Vagina (tissue), 2 donors: Measurements from ENCODE around the gene SNX24. TPM values are rescaled to one million over a fixed set of nuclear protein-coding genes. Genes with fewer than 3 reads are reported as not detected.

ENCODE experiments used
- DNase-seq, 2 donors: peaks; one replicate each; pipeline ENCODE4 v3.0.0-alpha.2; 2017; ENCODE audit errors: extremely low spot score in 2 of 2
- H3K27ac ChIP-seq: fragments of 200-600 bp; sonication (generic); one replicate; pipeline ENCODE4 v1.5.1; 2019
- H3K27me3 ChIP-seq: fragments of 200-600 bp; sonication (generic); one replicate; pipeline ENCODE4 v1.5.1; 2019
- H3K36me3 ChIP-seq, 2 donors: fragments of 200-600 bp; sonication (generic); one replicate each; pipeline ENCODE4 v1.5.1; 2017 to 2019
- H3K4me1 ChIP-seq: fragments of 200-600 bp; sonication (generic); one replicate; pipeline ENCODE4 v1.5.1; 2019
- H3K4me3 ChIP-seq, 2 donors: fragments of 200-600 bp; sonication (generic); 1 replicate in 1 of 2; 2 replicates in 1 of 2; pipeline ENCODE4 v1.5.1; 2016 to 2019
- H3K9me3 ChIP-seq: fragments of 200-600 bp; sonication (generic); one replicate; pipeline ENCODE4 v1.5.1; 2019
- POLR2A ChIP-seq, 2 donors: fragments of 450-650 bp; IDR thresholded peaks; one replicate each; pipeline ENCODE4 v1.6.1; 2017; ENCODE audit warnings: antibody characterized with exemption in 2 of 2, mild to moderate bottlenecking in 2 of 2, moderate library complexity in 2 of 2
- POLR2AphosphoS5 ChIP-seq, 2 donors: sonication (generic); formaldehyde crosslinking; IDR thresholded peaks; one replicate each; pipeline ENCODE4 v1.9.0; 2017; ENCODE audit warnings: antibody characterized with exemption in 2 of 2, mild to moderate bottlenecking in 2 of 2, low read depth in 1 of 2; ENCODE audit not compliant: insufficient read depth in 1 of 2
- intact Hi-C: fragments of 100-400 bp; cut with DNase I; formaldehyde crosslinking; loops from one replicate; pipeline ENCODE4 v1.15.1; 2023
- total RNA-seq: library from RNA; depleted of rRNA; stranded (reverse); fragments of >200 nt; gene quantifications from one replicate; pipeline ENCODE4 v1.2.3, GENCODE V29; 2016
- TF ChIP-seq, protein P1 (sequence below), 3 experiments: fragments of 450-650 bp in 2 of 3; fragments of 200-600 bp in 1 of 3; sonication (generic) in 1 of 3; IDR thresholded peaks; one replicate each; pipeline ENCODE4 v1.5.1; 2017 to 2019; ENCODE audit warnings: antibody characterized with exemption in 3 of 3, mild to moderate bottlenecking in 2 of 3, moderate library complexity in 2 of 3

The SNX24 gene
- total RNA-seq, 1 donor from 2014 or later, result 19.4 TPM

- no peak for DNase-seq
- no peaks in the 10 kb centered on the region for H3K9me3 ChIP-seq
- H3K4me3 ChIP-seq, result no peak overlapping the region
- intact Hi-C loops, result no loop called here
- TF ChIP-seq, protein P1, sequence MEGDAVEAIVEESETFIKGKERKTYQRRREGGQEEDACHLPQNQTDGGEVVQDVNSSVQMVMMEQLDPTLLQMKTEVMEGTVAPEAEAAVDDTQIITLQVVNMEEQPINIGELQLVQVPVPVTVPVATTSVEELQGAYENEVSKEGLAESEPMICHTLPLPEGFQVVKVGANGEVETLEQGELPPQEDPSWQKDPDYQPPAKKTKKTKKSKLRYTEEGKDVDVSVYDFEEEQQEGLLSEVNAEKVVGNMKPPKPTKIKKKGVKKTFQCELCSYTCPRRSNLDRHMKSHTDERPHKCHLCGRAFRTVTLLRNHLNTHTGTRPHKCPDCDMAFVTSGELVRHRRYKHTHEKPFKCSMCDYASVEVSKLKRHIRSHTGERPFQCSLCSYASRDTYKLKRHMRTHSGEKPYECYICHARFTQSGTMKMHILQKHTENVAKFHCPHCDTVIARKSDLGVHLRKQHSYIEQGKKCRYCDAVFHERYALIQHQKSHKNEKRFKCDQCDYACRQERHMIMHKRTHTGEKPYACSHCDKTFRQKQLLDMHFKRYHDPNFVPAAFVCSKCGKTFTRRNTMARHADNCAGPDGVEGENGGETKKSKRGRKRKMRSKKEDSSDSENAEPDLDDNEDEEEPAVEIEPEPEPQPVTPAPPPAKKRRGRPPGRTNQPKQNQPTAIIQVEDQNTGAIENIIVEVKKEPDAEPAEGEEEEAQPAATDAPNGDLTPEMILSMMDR (IDR thresholded peaks at IDR 0.05), result no peak
- no peak for TF ChIP-seq POLR2A (IDR thresholded peaks at IDR 0.05)
- TF ChIP-seq POLR2AphosphoS5 (IDR thresholded peaks at IDR 0.05; ENCODE audit: insufficient read depth in 1 of 2, low read depth in 1 of 2), result no peak
- no peaks in the 10 kb centered on the region for H3K27me3 ChIP-seq
- H3K36me3 ChIP-seq, result no peaks in the 10 kb centered on the region
- no peak overlapping the region for H3K27ac ChIP-seq
- H3K4me1 ChIP-seq, result no peaks in the 10 kb centered on the region
These were observed 166.9 kb downstream of the SNX24 start for GRCh38 chr5:123012321-123012720.

DNA sequence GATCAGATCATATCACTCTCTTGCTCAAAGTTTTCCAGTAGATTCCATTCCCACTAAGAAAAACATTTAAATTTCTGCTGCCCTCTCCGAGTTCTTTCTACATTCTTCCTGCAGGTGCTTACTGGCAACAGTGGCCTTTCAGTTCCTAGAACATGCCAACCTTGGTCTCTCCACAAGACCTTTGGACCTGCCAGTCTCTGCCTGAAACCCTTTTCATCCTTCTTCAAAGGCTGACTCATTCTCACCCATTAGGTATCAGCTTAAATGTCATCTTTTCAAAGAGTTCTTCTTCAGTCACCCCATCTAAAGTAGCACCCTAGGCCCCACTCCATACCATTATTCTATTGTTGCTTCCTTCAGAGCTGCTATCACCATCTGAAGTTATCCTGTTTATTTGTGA, 169.3 kb downstream of the SNX24 start:
- DNase-seq, result no peak
- TF ChIP-seq POLR2AphosphoS5 (IDR thresholded peaks at IDR 0.05; ENCODE audit: insufficient read depth in 1 of 2, low read depth in 1 of 2), result no peak
- TF ChIP-seq, protein P1 (IDR thresholded peaks at IDR 0.05), result no peak
- TF ChIP-seq POLR2A (IDR thresholded peaks at IDR 0.05), result no peak
- no peak overlapping the region for H3K4me3 ChIP-seq
- no peaks in the 10 kb centered on the region for H3K4me1 ChIP-seq
- intact Hi-C loops, result no loop called here
- H3K9me3 ChIP-seq, result no peaks in the 10 kb centered on the region
- no peaks in the 10 kb centered on the region for H3K36me3 ChIP-seq
- H3K27ac ChIP-seq, result no peak overlapping the region
- no peaks in the 10 kb centered on the region for H3K27me3 ChIP-seq

DNA sequence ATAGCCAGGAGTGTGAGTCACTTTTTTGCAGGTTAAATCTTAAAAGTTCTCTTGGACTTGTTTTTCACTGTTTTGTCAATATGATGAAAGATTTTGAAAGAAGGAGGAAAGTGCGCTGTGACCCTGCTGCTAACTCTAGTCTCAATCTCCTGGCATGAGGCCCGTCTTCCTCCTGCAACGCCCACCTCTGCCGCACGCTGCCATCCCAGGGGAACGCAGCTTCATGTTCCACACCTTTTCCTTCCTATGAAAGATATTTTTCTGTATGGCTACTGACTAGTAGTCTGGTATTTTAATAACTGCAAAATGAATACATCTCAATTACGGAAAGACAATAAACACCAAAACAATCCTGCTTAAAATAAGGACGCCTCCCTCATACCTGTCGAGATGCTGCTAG, 182.8 kb downstream of the SNX24 start:
- H3K27ac ChIP-seq, result no peak overlapping the region
- no peaks in the 10 kb centered on the region for H3K4me1 ChIP-seq
- no peak for DNase-seq
- no peaks in the 10 kb centered on the region for H3K36me3 ChIP-seq
- no peak overlapping the region for H3K4me3 ChIP-seq
- TF ChIP-seq POLR2A (IDR thresholded peaks at IDR 0.05) (no peak), POLR2AphosphoS5 (IDR thresholded peaks at IDR 0.05; ENCODE audit: insufficient read depth in 1 of 2, low read depth in 1 of 2) (no peak)
- TF ChIP-seq, protein P1 (IDR thresholded peaks at IDR 0.05), result no peak
- no peaks in the 10 kb centered on the region for H3K27me3 ChIP-seq
- H3K9me3 ChIP-seq, result no peaks in the 10 kb centered on the region
- intact Hi-C loops, result no loop called here

GRCh38 chr5:123033157-123033671, 187.8 kb downstream of the SNX24 start:
- Histone ChIP-seq H3K27me3 (no peaks in the 10 kb centered on the region), H3K36me3 (no peaks in the 10 kb centered on the region), H3K4me1 (peaks cover 9% of the 10 kb centered on the region), H3K4me3 (no peak overlapping the region), H3K27ac (no peak overlapping the region), H3K9me3 (no peaks in the 10 kb centered on the region)
- DNase-seq, result no peak
- TF ChIP-seq POLR2AphosphoS5 (IDR thresholded peaks at IDR 0.05; ENCODE audit: insufficient read depth in 1 of 2, low read depth in 1 of 2) (no peak), POLR2A (IDR thresholded peaks at IDR 0.05) (no peak)
- TF ChIP-seq, protein P1 (IDR thresholded peaks at IDR 0.05), result no peak
- intact Hi-C loops, result no loop called here

- peaks cover 9% of the 10 kb centered on the region for H3K4me1 ChIP-seq
- H3K36me3 ChIP-seq, result no peaks in the 10 kb centered on the region
- TF ChIP-seq POLR2A (IDR thresholded peaks at IDR 0.05) (no peak), POLR2AphosphoS5 (IDR thresholded peaks at IDR 0.05; ENCODE audit: insufficient read depth in 1 of 2, low read depth in 1 of 2) (no peak)
- TF ChIP-seq, protein P1 (IDR thresholded peaks at IDR 0.05), result no peak
- DNase-seq, result no peak
- no peaks in the 10 kb centered on the region for H3K9me3 ChIP-seq
- no peaks in the 10 kb centered on the region for H3K27me3 ChIP-seq
- intact Hi-C loops, result loop anchor here (5.0 kb wide), 1 partner anchor 52 kb away; the partner anchor contains the start of gene PRDM6
- peak overlapping the region; percentile 75 for H3K27ac ChIP-seq
- peak overlapping the region; percentile 68 to 69 for H3K4me3 ChIP-seq
These were observed 190.0 kb downstream of the SNX24 start for GRCh38 chr5:123035360-123035917.
